HuH-7 (cell line): ENCODE measurements around the gene SDC3.

Experiments
- DNase-seq: peaks from one replicate; pipeline ENCODE4 v3.0.0; 2011; ENCODE audit warnings: low spot score

The SDC3 gene

GRCh38 chr1:30888975-30889374 is 19.6 kb downstream of the SDC3 start:
- no peak for DNase-seq

GRCh38 chr1:30888391-30888790 is 20.2 kb downstream of the SDC3 start:
- no peak for DNase-seq

GRCh38 chr1:30887485-30888315 is 20.9 kb downstream of the SDC3 start:
- no peak for DNase-seq

GRCh38 chr1:30886710-30887428 is 21.7 kb downstream of the SDC3 start:
- no peak for DNase-seq

- DNase-seq = no peak
Measured at GRCh38 chr1:30885570-30886522, 22.7 kb downstream of the SDC3 start.

- no peak for DNase-seq
Measured at GRCh38 chr1:30884723-30885122, 23.8 kb downstream of the SDC3 start.

- no peak for DNase-seq
Measured at GRCh38 chr1:30883389-30884172, 25.0 kb downstream of the SDC3 start.

GRCh38 chr1:30882678-30883388 is 25.7 kb downstream of the SDC3 start:
- no peak for DNase-seq

- DNase-seq = no peak
Measured at GRCh38 chr1:30881319-30882181, 27.0 kb downstream of the SDC3 start.

GRCh38 chr1:30880678-30881318 is 27.8 kb downstream of the SDC3 start:
- no peak for DNase-seq

- no peak for DNase-seq
Measured at GRCh38 chr1:30879940-30880677, 28.4 kb downstream of the SDC3 start.

- DNase-seq = no peak
Measured at GRCh38 chr1:30879126-30879786, 29.3 kb downstream of the SDC3 start.

GRCh38 chr1:30878559-30878958 is 30.0 kb downstream of the SDC3 start:
- DNase-seq = no peak

GRCh38 chr1:30878016-30878415 is 30.5 kb downstream of the SDC3 start:
- DNase-seq = no peak

GRCh38 chr1:30877205-30877912 is 31.2 kb downstream of the SDC3 start:
- no peak for DNase-seq

GRCh38 chr1:30876451-30877204 is 31.9 kb downstream of the SDC3 start:
- DNase-seq = no peak

GRCh38 chr1:30875916-30876315 is 32.6 kb downstream of the SDC3 start:
- DNase-seq = no peak
